Caco-2 (cell line): ENCODE measurements around the gene TNS4. TPM values are rescaled to one million over a fixed set of nuclear protein-coding genes. Genes with fewer than 3 reads are reported as not detected.

Source experiments
- BruUV-seq: library from RNA; stranded (reverse); fragments of 400-500 nt; replicated peaks from 2 replicates; lab custom pipeline; 2021; lab: Mats Ljungman, UMichigan
- CTCF ChIA-PET: fragments of 300-600 bp; sonication (Branson Sonifier 250); formaldehyde crosslinking; loops from one replicate; lab custom pipeline; 2022; ENCODE audit warnings: antibody characterized with exemption; lab: Charles Lee
- POLR2A ChIA-PET: fragments of 300-600 bp; sonication (Branson Sonifier 250); formaldehyde crosslinking; loops from one replicate; lab custom pipeline; 2022; ENCODE audit warnings: antibody characterized with exemption; lab: Charles Lee
- DNase-seq, 2 experiments: peaks; one replicate each; pipeline versions ENCODE4 v3.0.0 to v3.0.0-alpha.2; 2020 to 2022
- H3K27me3 ChIP-seq: replicated peaks from 2 replicates; pipeline ENCODE4 v1.6.0; 2011; ENCODE audit warnings: low read length; ENCODE audit not compliant: control insufficient read depth, insufficient read depth
- H3K36me3 ChIP-seq: 2 replicates; pipeline ENCODE4 v1.5.1; 2011; ENCODE audit warnings: low read length; ENCODE audit not compliant: control insufficient read depth, insufficient read depth
- H3K4me1 ChIP-seq: fragments of 250-450 bp; sonication (Bioruptor Pico); 2 replicates; pipeline ENCODE4 v1.5.1; 2020; ENCODE audit warnings: mild to moderate bottlenecking
- H3K4me3 ChIP-seq: 2 replicates; pipeline ENCODE4 v1.5.1; 2011; ENCODE audit warnings: low read depth, mild to moderate bottlenecking, control low read depth, low read length
- H3K9me3 ChIP-seq: fragments of 250-450 bp; sonication (Bioruptor Pico); 2 replicates; pipeline ENCODE4 v1.5.1; 2020; ENCODE audit warnings: mild to moderate bottlenecking, moderate library complexity
- H3K27ac Mint-ChIP-seq: one replicate; pipeline ENCODE4 v1.8.0; 2022; ENCODE audit warnings: mixed read lengths; ENCODE audit not compliant: unreplicated experiment
- H3K27me3 Mint-ChIP-seq: one replicate; pipeline ENCODE4 v1.8.0; 2022; ENCODE audit warnings: mixed read lengths; ENCODE audit not compliant: insufficient read depth, unreplicated experiment
- H3K36me3 Mint-ChIP-seq: one replicate; pipeline ENCODE4 v1.8.0; 2022; ENCODE audit warnings: mild to moderate bottlenecking, mixed read lengths; ENCODE audit not compliant: insufficient read depth, unreplicated experiment
- H3K4me1 Mint-ChIP-seq: one replicate; pipeline ENCODE4 v1.8.0; 2022; ENCODE audit warnings: low read depth, mixed read lengths; ENCODE audit not compliant: unreplicated experiment
- H3K4me3 Mint-ChIP-seq: one replicate; pipeline ENCODE4 v1.8.0; 2022; ENCODE audit warnings: mild to moderate bottlenecking, moderate library complexity, mixed read lengths; ENCODE audit not compliant: unreplicated experiment
- H3K9me3 Mint-ChIP-seq: one replicate; pipeline ENCODE4 v1.8.0; 2022; ENCODE audit warnings: mixed read lengths; ENCODE audit not compliant: unreplicated experiment
- intact Hi-C: fragments of 100-400 bp; cut with micrococcal nuclease; formaldehyde crosslinking; loops from one replicate; pipeline ENCODE4 v1.10.0; 2022; ENCODE audit not compliant: unreplicated experiment
- total RNA-seq: library from RNA; stranded (reverse); gene quantifications from 2 replicates; pipeline ENCODE4 v1.2.3, GENCODE V29; 2022
- TF ChIP-seq, protein P1 (sequence below), 2 experiments: fragments of 200-600 bp in 1 of 2; IDR thresholded peaks; 1 replicate in 1 of 2; 2 replicates in 1 of 2; pipeline versions ENCODE4 v1.5.1 to v1.8.0; 2011 to 2022; ENCODE audit warnings: antibody characterized with exemption in 1 of 2, control low read depth in 1 of 2, inconsistent platforms in 1 of 2, low read depth in 1 of 2, low read length in 1 of 2, mild to moderate bottlenecking in 1 of 2, moderate library complexity in 1 of 2; ENCODE audit not compliant: insufficient read depth in 1 of 2, severe bottlenecking in 1 of 2, unreplicated experiment in 1 of 2

The TNS4 gene
- total RNA-seq, 1 experiment from 2014 or later = not detected

DNA sequence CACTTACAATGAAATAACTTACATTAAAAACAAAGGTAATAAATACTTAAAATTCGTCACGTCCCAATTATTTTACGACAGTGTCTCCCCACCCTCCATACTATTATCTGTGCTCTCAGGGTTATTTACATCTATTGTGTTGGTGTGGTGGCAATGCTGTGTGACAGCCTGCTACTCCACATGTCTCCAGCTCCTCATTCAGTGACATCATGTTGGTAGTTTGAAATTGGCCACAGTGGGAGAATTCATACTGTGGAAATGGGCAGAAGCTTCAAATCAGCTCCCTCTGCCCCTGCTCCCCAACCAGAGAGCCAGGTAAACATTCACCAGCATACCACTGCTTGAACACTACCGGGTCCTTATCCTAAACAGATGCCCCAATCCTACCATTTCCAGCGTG is 6.3 kb downstream of the TNS4 start:
- Histone ChIP-seq H3K9me3 (no peaks in the 10 kb centered on the region), H3K4me3 (no peak overlapping the region), H3K4me1 (peaks cover 5% of the 10 kb centered on the region; the same call in 1 of the 2 replicates), H3K27me3 (no peaks in the 10 kb centered on the region), H3K36me3 (no peaks in the 10 kb centered on the region)
- Mint-ChIP-seq H3K4me3 (no peak overlapping the region), H3K9me3 (no peaks in the 10 kb centered on the region), H3K4me1 (peaks cover 12% of the 10 kb centered on the region), H3K27ac (no peak overlapping the region), H3K36me3 (no peaks in the 10 kb centered on the region), H3K27me3 (no peaks in the 10 kb centered on the region)
- BruUV-seq = no TSS peak
- ChIA-PET CTCF (no interaction called here), POLR2A (no interaction called here)
- DNase-seq = no peak
- intact Hi-C loops = no loop called here
- TF ChIP-seq, protein P1, sequence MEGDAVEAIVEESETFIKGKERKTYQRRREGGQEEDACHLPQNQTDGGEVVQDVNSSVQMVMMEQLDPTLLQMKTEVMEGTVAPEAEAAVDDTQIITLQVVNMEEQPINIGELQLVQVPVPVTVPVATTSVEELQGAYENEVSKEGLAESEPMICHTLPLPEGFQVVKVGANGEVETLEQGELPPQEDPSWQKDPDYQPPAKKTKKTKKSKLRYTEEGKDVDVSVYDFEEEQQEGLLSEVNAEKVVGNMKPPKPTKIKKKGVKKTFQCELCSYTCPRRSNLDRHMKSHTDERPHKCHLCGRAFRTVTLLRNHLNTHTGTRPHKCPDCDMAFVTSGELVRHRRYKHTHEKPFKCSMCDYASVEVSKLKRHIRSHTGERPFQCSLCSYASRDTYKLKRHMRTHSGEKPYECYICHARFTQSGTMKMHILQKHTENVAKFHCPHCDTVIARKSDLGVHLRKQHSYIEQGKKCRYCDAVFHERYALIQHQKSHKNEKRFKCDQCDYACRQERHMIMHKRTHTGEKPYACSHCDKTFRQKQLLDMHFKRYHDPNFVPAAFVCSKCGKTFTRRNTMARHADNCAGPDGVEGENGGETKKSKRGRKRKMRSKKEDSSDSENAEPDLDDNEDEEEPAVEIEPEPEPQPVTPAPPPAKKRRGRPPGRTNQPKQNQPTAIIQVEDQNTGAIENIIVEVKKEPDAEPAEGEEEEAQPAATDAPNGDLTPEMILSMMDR (IDR thresholded peaks at IDR 0.05; ENCODE audit: insufficient read depth in 1 of 2, low read depth in 1 of 2, low read length in 1 of 2, severe bottlenecking in 1 of 2, unreplicated experiment in 1 of 2) = no peak

DNA sequence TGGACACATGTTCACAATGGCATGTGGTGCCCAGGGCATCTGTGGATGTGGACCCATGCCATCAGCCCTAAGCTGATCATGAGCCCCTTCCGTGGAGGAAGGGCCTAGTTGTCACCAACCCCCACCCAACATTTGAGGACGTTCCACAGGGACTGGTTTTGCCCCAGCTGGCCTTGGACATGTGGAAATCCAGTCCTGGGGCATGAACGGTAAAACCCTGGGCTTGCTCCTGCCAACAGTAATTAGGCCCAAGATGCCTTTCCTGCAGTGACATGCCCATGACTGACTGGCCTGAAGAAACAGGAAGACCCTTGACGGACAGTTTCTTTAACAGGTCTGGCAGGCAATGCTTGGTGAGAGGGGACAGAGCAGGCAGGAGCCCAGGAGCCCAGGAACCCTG is 7.7 kb downstream of the TNS4 start:
- Histone ChIP-seq H3K36me3 (no peaks in the 10 kb centered on the region), H3K27me3 (no peaks in the 10 kb centered on the region), H3K4me1 (no peaks in the 10 kb centered on the region), H3K4me3 (no peak overlapping the region), H3K9me3 (no peaks in the 10 kb centered on the region)
- no TSS peak for BruUV-seq
- H3K27me3 Mint-ChIP-seq = no peaks in the 10 kb centered on the region
- no peak overlapping the region for H3K27ac Mint-ChIP-seq
- no peak overlapping the region for H3K4me3 Mint-ChIP-seq
- TF ChIP-seq, protein P1 (IDR thresholded peaks at IDR 0.05; ENCODE audit: insufficient read depth in 1 of 2, low read depth in 1 of 2, low read length in 1 of 2, severe bottlenecking in 1 of 2, unreplicated experiment in 1 of 2) = no peak
- H3K9me3 Mint-ChIP-seq = no peaks in the 10 kb centered on the region
- intact Hi-C loops = no loop called here
- no peak for DNase-seq
- H3K4me1 Mint-ChIP-seq = peaks cover 11% of the 10 kb centered on the region
- ChIA-PET POLR2A (no interaction called here), CTCF (no interaction called here)
- no peaks in the 10 kb centered on the region for H3K36me3 Mint-ChIP-seq

DNA sequence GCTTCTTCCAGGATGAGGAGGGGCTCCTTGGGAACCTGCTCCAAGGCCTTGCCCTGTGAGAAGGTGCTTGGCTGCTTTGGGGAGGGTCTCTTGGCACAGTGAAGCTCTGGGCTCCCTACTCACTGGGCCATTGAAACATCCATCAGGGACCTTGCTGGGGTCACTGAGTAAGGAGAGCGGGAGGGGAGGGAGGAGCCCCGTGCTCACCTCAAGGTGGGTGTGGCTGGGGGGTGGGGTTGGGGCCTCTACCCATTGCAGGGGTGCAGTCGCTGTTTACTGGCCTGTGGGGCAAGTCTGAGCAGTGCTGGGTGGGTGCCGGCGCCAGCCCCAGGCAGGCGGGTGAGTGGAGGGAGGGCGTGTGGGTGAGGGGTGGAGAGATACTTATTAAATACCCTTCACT is 9.9 kb downstream of the TNS4 start:
- Mint-ChIP-seq H3K27me3 (no peaks in the 10 kb centered on the region), H3K4me1 (peaks cover 16% of the 10 kb centered on the region), H3K27ac (no peak overlapping the region), H3K4me3 (no peak overlapping the region), H3K9me3 (no peaks in the 10 kb centered on the region), H3K36me3 (no peaks in the 10 kb centered on the region)
- Histone ChIP-seq H3K4me1 (no peaks in the 10 kb centered on the region), H3K9me3 (no peaks in the 10 kb centered on the region), H3K4me3 (no peak overlapping the region), H3K27me3 (no peaks in the 10 kb centered on the region), H3K36me3 (no peaks in the 10 kb centered on the region)
- CTCF ChIA-PET = no interaction called here
- no TSS peak for BruUV-seq
- POLR2A ChIA-PET = no interaction called here
- intact Hi-C loops = no loop called here
- TF ChIP-seq, protein P1 (IDR thresholded peaks at IDR 0.05; ENCODE audit: insufficient read depth in 1 of 2, low read depth in 1 of 2, low read length in 1 of 2, severe bottlenecking in 1 of 2, unreplicated experiment in 1 of 2) = no peak
- DNase-seq = no peak
